Activated CD8-positive, alpha-beta memory T cell treated with anti-CD3 and anti-CD28 coated beads, Interleukin-2, amount 50 U/mL, for 4 hours (primary cell): Measurements from ENCODE around the gene MYL3.

Source experiments
- DNase-seq: peaks from one replicate; pipeline ENCODE4 v3.0.0-alpha.2; 2020

MYL3 gene

DNA sequence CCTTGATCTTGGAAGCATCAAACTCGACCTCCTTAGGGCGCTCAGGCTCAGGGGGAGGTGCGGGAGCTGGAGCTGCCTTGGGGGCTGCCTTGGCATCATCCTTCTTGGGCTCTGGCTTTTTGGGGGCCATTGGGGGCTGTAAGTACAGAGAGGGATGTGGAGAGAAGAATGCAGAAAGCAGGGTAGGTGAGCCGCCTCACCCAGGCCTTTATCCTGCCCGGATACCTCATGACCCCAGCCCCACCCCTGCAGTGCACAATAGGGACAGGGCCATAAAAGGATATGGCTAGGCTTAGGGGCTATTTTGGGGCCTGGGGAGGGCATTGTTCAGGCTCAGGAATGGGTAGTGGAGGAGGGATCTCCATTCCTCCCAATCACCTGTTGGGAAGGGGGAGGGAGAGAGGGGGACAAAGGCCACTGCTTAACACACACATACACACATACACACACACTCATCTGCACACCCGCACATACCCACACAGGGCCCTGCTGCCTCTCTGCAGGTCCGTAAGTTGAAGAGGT lies at the start of gene MYL3:
TSS of gene MYL3 (minus strand) at position 184 of the 522 bp plus-strand sequence. CDS start at position 130, 54 bp downstream.
- no peak for DNase-seq

DNA sequence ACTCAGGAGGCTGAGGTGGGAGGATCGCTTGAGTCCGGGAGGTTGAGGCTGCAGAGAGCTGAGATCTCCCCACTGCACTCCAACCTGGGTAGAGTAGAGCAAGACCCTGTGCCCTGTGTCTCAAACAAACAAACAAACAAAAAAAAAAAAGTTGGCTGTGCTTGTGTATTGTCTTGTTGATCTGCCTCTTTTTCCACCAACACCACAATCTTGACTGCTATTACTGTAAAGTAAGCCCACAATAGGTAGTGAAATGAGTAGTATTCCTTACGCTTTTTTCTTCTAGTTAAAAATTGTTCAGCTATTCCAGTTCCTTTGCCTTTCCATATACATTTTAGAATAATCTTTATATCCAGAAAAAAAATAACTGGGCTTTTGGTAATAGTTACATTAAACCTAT lies 49.7 kb upstream of the MYL3 start:
- DNase-seq = no peak

DNA sequence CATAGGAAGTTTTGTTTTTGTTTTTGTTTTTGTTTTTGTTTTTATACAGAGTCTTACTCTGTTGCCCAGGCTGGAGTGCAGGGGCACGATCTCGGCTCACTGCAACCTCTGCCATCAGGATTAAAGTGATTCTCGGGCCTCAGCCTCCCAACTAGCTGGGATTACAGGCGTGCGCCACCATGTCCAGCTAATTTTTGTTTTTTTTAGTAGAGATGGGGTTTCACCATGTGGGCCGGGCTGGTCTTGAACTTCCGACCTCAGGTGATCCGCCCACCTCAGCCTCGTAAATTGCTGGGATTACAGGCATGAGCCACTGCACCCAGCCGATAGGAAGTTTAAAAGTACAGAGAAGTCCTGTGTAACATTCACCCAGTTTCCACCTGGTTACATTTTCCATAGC lies 47.7 kb upstream of the MYL3 start:
- DNase-seq = peak; percentile 9

DNA sequence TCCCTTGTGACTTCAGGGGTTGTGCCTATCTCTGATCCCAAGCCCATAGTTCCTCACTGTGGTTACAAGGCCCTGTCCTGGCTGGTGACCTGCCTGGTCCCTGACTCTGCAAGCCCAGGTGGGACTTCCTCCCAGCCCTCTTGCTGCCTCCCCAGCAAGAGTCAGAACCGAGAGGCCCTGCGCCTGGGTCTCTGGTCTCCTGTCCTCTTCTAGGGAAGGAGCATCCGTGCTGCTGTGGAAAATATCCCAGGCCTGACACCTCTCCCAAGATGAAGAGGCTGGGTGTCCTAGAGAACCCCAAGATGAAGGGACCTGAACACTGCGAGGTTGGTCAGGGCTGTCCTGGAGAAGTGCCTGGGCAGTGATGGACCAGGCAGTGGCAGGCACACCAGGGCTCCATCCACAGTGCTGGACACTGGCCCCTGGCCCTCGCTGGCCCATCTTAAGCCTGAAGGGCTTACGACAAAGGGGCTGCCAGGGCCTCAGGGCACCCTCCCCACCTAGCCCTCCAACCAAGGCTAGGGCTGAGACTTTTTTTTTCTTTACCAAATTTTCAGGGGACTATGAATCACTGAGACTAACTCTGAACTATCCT lies 47.0 kb upstream of the MYL3 start:
- peak; percentile 10 for DNase-seq

DNA sequence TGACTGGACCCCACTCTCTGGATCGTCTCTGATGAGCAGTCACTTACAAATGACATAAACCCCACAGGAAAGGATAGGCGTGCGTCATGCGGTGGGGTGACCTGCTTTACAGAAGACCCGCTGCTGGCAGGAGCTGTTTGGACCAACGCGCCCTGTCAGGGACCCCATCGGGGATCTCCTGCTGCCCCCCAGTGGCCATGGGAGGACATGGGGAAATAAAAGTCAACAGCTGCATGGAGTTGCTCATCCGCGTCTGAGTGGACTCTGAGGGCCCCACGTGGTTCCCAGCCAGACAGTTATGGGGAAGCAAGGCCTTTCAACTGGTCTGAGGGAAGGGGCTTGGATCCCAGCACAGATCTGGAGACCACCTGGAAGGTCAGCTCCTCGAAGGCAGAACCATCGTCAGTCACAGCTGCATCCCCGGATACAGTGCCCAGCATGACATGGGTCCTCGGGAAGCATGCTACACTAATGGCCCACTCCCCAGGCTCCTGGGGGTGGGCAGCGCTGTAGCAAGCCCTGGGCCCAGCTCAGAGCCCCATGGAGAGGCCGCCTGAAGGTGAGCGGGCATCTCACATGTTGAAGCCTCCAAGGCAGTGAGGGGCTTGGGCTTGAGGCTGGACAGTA lies 46.4 kb upstream of the MYL3 start:
- peak; percentile 83 for DNase-seq

DNA sequence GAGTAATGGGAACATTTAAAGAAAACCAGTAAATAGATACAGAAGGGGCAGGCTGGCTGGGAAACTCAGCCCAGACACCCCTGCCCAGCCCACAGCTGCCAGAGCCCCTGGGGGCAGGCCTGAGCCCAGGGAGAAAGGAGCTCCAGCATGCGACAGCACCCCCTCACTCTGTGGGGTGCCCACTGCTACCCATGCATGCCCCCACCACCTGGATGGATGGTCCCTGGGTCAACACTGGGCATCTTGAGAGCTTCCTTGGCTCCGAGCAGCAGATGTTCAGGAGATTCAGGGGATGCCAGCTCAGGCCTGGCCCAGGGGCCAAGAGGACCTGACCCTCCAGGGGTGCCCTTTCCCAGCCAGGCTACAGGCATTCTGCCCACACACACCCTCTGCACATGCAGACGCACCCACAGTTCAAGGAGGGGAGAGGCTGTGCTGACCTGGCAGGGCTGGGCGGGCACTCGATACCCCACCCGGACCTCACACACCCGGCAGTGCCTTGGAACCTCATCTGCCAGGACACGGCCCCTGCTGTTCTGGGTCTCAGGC lies 45.8 kb upstream of the MYL3 start:
- peak; percentile 7 for DNase-seq

DNA sequence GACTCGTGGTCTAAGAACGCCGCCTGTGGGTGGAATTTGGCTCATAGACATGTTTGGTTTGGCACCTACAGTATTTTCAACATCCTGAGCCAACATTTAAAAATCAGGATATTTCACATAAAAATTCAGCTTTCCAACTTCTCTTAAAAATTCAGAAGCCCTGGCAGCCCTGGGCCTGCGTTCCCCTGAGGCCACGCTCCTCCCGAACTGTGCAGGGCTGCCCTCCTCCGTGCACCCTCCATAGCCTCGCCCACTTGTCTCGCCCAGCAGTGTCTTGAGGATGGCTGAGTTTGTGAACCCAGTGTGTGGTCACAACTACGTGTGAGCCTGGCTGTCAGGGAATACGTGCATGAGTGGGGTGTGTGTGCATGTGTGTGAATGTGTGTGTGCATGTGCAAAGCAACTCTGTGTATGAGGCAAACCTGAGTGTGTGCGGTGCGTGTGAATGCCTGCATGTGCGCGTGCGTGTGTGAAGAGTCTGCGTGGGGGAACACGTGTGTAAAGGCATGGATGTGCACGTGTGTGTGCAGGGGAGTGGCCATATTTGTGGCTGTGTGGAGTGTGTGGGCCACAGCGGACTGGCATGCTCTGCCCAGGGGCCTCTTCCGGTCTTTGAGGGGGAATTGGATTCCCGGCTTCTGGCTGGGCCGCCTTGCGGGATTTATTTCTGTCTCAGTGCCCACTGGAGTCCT lies 45.2 kb upstream of the MYL3 start:
- DNase-seq = no peak

DNA sequence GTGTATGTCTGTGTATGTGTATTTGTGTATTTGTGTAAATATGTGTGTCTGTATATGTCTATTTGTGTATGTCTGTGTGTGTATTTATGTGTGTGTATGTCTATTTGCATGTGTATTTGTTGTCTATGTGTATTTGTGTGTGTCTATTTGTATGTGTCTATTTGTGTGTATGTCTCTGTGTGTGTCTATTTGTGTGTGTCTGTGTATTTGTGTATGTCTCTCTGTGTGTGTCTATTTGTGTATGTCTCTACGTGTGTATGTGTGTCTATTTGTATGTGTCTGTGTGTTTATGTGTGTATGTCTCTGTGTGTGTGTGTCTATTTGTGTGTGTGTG lies 44.7 kb upstream of the MYL3 start:
- no peak for DNase-seq

DNA sequence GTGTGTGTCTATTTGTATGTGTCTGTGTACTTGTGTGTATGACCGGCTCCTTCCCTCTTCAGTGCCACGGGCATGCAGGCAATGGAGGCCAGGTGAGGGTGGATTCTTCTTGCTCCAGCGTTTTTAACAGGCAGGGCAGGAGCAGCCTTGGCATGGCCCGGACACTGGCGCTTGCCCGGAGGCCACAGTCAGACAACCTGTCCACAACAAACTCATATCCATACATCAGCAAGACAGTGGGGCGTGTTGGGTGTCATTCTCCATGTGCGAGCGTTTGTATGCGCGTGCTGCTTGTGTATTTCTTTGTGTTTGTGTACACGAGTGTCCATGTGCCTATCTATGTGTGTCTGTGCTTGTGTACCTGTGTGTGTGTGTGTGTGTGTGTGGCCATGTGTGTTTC lies 44.0 kb upstream of the MYL3 start:
- DNase-seq = no peak

DNA sequence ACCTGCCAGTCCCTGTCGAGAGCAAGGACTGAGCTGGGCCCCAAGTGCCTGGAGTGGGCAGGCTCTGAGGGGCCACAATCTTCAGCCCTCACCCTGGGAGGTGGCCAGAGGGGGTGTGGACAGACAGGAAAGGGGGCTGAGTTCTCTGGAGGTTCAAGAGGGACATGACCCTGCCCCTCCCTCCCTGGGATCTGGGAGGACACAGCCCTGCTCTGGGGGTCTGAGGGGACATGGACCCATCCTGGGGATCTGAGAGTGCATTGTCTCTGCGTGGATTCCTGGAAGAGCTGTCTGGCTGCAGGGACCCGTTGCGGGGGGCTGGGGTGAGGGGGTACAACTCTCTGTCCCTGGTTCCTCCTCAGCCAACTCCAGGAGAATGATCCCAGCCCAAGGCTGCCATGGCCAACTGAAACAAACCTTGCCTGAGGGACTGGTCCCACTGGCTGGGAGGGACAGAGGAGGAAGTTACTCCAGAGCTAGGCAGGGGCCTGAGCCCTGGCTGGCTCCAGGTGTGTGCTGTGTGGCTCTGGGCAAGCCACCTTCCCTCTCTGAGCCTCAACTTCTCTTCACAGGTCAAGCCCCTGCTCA lies 43.3 kb upstream of the MYL3 start:
- no peak for DNase-seq

DNA sequence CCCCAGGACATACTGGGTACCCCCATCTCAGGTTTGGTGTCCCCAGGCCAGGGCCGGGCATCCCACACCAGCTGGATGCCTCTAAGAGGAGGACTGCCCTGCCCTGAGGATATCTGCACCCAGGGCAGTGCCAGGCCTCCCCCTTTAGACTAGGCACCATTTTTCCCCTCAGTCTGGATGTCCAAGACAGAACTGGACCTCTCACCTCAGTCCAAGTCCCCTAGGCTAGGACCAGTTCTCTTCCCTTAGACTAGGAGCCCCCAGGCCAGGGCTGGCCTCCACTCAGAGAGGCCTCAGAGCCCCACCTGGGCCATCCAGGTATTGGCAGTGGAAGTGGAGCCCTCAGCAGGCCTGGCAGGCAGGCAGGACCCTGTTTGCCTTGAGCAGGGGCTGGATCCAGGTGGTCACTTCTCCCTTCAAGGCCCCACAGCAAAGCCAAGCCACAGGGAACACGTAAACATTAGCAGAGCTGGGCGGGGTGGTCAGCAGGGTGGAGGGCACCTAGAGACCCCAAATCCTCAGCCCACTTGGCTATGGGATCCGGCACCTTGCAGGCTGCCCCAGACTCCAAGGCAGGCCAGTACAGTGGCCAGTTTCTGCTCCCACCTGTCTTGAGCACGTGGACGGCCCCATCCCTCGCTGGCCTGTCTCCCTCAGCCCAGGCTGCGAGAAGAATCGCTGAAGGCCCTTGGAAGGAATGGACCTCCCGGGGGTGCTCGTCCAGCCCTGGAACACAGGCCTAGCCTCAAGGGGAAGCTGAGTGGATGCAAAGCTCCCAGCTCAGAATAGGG lies 42.6 kb upstream of the MYL3 start:
- DNase-seq = no peak

DNA sequence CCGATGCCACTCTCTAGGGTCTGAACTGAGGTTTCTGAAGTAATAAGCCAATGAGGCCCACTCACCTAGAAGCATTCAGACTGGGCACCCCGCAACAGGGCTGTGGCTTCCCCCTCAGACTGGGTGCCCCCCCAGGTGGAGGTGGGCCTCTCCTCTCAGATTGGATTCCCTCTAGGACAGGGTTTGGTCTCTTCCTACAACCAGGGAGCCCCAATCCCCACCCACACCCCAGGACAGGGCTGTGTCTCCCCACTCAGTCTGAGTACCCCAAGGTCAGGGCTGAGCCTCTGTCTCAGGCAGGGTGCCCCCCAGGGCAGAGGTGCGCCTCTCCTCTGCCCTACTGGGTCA lies 41.9 kb upstream of the MYL3 start:
- no peak for DNase-seq

DNA sequence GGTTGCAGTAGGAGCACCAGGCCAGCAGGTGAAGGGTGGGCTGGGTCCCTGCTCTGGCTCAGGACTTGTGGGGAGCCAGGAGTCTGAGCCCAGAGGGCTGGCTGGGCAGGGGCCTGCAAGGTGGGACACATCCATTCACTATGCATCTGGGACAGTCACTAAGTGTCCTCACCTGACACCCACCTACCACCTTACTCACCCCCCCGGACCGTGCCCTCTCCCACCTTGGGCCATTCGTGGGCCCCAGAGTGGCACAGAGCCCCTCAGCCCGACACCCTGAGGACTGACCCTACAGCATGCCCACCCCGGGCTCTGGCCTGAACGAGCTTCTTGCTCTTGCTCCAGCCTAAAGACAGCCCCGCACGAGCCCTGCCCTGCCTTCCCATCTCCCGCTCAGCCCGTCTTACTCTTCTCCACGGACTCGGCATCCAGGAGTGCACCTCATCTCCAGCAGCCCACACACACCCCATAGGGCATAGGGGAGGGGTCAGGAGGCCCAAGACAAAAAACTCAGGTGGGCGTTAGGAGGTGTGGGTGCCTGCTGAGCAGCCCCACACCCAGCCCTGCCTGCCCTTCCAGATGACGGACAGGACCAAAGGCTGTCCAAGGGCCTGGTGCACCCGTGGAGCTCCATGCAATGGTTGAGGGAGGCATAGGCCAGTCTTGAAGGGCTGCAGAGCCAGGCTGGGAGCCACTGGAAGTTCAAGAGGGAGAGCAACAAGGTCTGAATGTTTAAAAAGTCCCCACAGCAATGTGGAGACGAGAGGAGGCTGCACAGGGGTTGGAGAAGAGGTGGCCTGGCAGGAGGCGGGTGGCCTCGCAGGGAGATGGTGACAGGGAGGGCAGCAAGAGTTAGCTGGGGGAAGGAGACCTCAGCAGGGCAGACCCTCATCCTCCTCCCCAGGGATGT lies 41.3 kb upstream of the MYL3 start:
- no peak for DNase-seq

DNA sequence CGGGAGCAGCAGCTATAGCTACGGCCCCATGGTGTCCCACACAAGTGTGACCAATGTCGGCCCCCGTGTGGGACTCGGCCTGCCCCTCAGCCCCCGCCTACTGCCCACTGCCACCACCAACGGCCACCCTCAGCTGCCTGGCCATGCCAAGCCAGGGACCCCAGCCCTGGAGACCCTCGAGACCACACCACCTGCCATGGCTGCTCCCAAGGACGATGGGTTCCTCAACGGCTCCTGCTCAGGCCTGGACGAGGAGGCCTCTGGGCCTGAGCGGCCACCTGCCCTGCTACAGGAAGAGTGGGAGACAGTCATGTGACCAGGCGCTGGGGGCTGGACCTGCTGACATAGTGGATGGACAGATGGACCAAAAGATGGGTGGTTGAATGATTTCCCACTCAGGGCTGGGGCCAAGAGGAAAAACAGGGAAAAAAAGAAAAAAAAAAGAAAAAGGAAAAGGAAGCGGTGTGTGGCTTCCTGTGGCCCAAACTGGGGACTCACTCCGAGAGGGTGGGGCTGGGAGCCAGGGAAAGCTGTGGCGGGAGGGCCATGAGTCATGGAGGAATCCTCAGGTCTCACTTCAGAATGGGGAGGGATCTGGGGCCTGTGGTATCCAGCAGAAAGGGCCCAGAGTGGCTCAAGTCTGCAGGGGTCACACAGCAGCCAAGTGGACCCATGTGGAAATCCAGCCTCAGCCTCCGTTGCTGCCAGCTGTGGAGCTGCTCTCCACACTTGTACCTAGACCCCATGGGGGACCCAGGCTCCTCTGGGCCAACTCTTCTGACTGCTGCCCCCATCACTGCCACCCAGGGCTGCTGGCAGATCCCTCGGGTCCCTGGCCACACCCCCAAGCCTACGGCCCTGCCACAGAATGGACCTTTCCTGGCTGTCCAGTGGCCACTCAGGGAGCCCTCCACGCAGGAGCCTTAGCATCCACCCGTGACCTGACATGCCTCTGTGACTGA lies 40.4 kb upstream of the MYL3 start:
- no peak for DNase-seq

DNA sequence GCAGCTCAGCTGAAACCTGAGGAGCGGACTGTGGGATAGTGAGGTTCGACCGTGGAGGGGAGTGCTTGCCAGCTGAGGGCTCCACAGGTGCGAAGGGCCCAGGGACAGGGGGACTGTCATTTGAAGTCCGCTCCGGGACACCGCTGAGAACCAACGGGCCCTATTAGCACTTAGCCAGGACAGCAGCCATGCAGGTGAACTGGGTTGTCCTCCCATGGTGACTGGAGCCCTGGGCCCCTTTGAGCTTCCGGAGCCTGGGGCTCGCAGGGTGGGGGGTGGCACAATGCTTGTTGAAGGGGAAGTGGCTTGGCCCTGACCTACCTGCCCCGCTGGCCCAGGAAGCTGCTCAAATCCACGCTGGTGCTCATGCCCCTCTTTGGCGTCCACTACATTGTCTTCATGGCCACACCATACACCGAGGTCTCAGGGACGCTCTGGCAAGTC lies 39.0 kb upstream of the MYL3 start:
- no peak for DNase-seq

DNA sequence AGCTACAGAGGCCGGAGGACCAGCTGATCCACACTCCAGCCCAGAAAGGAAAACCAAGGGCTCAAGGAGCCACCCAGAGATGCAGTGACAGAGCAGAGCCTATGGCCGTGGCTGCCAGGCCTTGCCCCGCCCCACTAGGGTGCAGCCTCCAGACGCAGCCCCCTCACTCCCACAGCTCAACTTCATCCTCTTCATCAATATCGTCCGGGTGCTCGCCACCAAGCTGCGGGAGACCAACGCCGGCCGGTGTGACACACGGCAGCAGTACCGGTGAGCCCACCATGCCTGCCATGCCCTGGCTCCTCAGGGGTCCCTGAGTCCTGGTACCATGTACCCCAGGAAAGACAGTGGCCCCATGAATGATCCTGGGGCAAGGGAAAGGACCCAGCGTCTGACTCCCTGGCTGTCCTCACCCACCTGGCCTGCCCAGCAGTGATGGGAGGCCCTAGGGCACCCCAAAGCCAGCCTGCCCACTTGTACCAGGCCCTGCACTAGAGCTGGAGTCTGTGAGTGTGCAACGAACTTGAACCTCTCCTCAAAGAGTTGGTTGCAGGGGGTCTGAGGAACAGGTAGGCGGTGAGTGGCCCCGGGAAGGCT lies 38.4 kb upstream of the MYL3 start:
- no peak for DNase-seq

DNA sequence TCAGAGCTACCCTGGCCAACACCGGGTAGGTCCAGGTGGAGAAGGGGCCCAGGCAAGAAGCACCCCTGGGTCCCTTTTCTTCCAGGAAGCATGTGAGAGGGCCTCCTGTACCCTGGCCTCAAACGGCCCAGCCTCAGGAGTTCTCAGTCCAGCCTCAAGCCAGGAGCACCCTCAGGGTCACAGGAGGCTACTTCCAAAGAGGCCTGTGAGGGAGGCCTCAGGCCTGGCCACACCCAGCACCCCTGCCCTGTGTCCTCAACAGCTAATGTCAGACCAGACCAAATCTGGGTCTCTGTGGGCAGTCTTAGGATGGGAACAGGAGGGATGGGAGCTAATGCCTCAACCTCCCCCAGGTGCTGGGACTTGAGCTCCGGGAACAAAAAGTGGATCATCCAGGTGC lies 37.8 kb upstream of the MYL3 start:
- DNase-seq = no peak

DNA sequence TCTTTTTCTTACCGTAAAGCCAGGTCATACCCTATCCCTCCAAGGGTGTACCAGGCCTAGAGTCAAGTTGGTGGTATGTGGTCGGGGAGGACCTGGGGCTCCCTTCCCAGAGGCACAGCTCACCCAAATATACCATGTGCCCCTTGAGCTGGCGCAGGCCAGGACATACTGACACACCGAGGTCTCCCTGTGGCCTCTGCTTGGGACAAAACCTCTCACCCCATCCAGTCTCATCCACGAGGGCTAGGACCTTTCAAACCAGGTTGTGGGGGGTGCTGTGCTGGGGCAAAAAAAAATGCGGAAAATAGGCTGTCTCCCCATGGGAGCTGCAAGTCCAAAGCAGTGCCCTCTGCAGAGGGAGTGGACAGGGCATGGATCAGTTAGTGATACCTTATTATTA lies 37.1 kb upstream of the MYL3 start:
- no peak for DNase-seq

DNA sequence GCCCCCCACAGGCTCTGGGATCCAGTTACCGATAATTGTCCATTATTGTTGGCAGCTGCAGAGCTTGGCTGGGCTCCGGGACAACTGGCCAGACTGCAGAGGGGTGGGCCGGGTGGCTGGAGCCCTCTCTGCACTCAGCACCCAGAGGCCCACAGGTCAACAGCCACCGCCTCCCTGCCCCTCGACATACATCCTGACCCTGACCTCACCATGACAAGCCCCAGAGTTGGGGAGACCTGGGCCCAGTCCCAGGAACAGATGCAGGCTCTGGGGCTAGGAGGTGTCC lies 36.7 kb upstream of the MYL3 start:
- DNase-seq = no peak
